T-helper 1 cell treated with Interleukin-12 subunit alpha and Interleukin-12 subunit beta and Interleukin-4 antibody, amounts not matched to agents 30 μg/mL and 1 μg/mL, for 36 hours (primary cell): ENCODE measurements around the gene ARHGAP28.

ENCODE experiments used
- H3K27ac Mint-ChIP-seq: one replicate; pipeline ENCODE4 v1.8.0; 2021; ENCODE audit warnings: mild to moderate bottlenecking, mixed read lengths
- H3K27me3 Mint-ChIP-seq: one replicate; pipeline ENCODE4 v1.8.0; 2021; ENCODE audit warnings: low read depth, mixed read lengths
- H3K36me3 Mint-ChIP-seq: one replicate; pipeline ENCODE4 v1.8.0; 2021; ENCODE audit warnings: low read depth, mixed read lengths
- H3K4me1 Mint-ChIP-seq: one replicate; pipeline ENCODE4 v1.8.0; 2021; ENCODE audit warnings: low read depth, mixed read lengths
- H3K4me3 Mint-ChIP-seq: one replicate; pipeline ENCODE4 v1.8.0; 2021; ENCODE audit warnings: mild to moderate bottlenecking, moderate library complexity, mixed read lengths
- H3K9me3 Mint-ChIP-seq: one replicate; pipeline ENCODE4 v1.8.0; 2021; ENCODE audit warnings: mixed read lengths

Gene ARHGAP28

DNA sequence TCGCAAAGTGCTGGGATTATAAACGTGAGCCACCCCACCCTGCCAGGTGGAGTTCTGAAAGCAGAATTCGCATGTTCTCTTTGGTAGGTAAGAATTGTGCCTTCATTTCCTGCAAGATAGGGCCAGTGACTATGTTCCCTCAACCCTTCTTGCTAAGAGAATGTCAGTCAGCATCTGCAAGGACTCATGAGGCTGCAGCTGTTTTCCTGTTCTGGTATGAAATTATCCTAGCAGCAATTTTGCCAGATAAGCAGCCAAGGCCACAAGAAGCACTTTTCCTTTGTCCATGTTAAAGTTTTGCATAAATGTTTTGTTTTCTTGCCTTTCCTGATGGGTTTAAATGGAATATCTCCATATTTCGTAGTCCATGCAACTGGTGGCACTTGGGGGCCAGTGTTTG, 6.8 kb upstream of the ARHGAP28 start:
- Mint-ChIP-seq H3K27ac (no peak overlapping the region), H3K4me3 (no peak overlapping the region), H3K4me1 (no peaks in the 10 kb centered on the region), H3K9me3 (no peaks in the 10 kb centered on the region), H3K27me3 (peaks cover 8% of the 10 kb centered on the region), H3K36me3 (no peaks in the 10 kb centered on the region)

DNA sequence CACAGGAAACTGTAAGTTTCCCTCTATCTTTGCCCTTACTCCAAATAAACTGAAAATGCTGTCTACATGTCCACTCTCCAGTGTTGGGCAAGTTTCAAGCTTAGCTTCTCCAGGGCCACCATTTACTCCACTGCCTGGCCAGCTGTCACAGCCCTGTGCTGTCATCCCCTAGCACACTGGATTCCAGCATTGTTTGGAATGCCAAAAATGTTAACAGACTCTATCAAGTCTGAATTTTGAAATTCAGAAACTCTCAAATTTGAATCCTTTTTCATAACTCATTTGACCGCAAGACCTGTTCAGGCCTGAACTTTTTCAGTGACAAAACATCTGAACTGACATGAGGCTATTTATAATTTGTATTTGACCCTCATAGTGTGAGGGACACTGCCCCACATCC, 5.2 kb upstream of the ARHGAP28 start:
- no peaks in the 10 kb centered on the region for H3K9me3 Mint-ChIP-seq
- no peaks in the 10 kb centered on the region for H3K36me3 Mint-ChIP-seq
- peaks cover 2% of the 10 kb centered on the region for H3K4me1 Mint-ChIP-seq
- no peak overlapping the region for H3K4me3 Mint-ChIP-seq
- H3K27ac Mint-ChIP-seq, result no peak overlapping the region
- H3K27me3 Mint-ChIP-seq, result peaks cover 21% of the 10 kb centered on the region

DNA sequence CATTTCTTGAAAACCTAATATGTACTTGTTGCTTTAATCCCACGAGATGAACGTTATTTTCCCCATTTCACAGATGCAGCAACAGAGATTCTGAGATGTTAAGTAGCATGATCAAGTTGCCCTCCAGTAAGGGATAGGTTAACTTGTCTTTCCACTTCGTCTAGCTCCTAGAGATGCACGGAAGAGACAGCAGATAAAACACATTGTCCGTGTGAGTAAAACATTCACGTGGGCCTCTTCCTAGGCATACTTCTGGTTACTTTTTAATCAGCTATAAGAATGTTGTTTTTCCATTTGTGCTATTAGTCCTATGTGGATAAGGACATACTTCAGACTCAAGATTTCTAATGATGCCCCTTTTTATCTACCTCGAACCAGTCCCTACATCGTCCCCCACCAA, 1.2 kb upstream of the ARHGAP28 start:
- Mint-ChIP-seq H3K27ac (no peak overlapping the region), H3K4me1 (peaks cover 2% of the 10 kb centered on the region), H3K27me3 (peaks cover 34% of the 10 kb centered on the region), H3K9me3 (no peaks in the 10 kb centered on the region), H3K4me3 (no peak overlapping the region), H3K36me3 (no peaks in the 10 kb centered on the region)

DNA sequence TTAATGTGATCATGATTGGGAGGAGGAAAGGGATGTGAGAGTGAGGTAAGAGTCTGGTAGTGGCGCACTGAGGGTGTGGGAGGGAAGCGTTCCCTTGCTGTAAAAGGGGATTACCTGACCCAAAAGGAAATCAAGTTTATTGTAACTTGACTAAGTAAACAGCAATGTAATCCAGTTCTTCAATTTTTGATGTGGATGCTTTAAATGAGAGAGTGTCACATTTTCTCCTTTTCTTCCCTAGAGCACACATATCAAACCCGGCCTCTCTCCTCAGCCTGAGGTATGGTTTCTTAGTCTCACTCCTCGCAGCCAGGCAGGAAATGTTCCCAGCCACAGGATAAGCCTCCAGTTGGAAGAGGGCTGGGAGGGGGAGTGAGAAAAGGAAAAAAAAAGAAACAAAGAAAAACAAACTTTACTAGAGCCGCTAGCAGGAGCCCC, 688 bp upstream of the ARHGAP28 start:
- Mint-ChIP-seq H3K27me3 (peaks cover 34% of the 10 kb centered on the region), H3K4me1 (peaks cover 2% of the 10 kb centered on the region), H3K27ac (no peak overlapping the region), H3K4me3 (peak overlapping the region; percentile 76), H3K36me3 (no peaks in the 10 kb centered on the region), H3K9me3 (no peaks in the 10 kb centered on the region)

DNA sequence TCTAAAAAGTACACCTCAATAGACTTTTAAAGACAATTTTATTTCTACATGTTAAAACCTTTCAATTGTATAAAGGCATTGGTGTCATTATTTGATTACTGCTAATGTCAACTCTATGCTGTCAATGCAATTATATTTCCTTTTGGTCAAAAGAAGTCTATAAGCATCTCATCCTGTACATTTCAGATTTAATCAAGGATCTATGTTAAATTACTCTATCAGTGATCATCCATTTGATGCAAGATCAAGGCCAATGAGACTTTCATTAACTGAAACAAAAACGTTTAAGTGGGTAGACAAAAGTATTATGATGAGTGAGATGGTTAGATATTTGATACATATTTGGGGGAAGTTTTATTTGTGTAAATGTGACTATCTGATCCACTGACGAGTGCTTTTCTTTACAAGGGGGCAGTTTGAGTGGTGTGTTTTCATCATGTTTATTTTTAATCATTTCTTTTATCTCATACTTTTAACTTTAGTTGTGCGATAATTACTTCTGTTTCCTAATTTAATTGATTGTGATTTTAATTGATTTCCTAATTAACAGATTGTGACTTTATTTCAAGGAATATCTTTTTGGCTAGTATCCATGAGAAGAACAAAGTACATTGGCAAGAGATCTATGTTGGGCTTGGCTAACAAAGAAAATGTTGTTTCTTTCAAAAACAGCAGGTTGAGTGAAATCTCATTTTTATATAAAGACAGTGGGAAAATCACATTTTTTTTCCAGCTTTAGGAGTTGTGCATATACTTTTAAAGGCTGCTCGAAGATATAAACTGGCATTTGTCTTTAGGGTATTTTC, 1.1 kb downstream of the ARHGAP28 start:
- Mint-ChIP-seq H3K27ac (no peak overlapping the region), H3K27me3 (peaks cover 34% of the 10 kb centered on the region), H3K4me1 (peaks cover 2% of the 10 kb centered on the region), H3K4me3 (no peak overlapping the region), H3K36me3 (no peaks in the 10 kb centered on the region), H3K9me3 (no peaks in the 10 kb centered on the region)

GRCh38 chr18:6731222-6731596, 1.7 kb downstream of the ARHGAP28 start:
- peaks cover 2% of the 10 kb centered on the region for H3K4me1 Mint-ChIP-seq
- H3K4me3 Mint-ChIP-seq, result no peak overlapping the region
- H3K27ac Mint-ChIP-seq, result no peak overlapping the region
- H3K9me3 Mint-ChIP-seq, result no peaks in the 10 kb centered on the region
- no peaks in the 10 kb centered on the region for H3K36me3 Mint-ChIP-seq
- peaks cover 34% of the 10 kb centered on the region for H3K27me3 Mint-ChIP-seq

DNA sequence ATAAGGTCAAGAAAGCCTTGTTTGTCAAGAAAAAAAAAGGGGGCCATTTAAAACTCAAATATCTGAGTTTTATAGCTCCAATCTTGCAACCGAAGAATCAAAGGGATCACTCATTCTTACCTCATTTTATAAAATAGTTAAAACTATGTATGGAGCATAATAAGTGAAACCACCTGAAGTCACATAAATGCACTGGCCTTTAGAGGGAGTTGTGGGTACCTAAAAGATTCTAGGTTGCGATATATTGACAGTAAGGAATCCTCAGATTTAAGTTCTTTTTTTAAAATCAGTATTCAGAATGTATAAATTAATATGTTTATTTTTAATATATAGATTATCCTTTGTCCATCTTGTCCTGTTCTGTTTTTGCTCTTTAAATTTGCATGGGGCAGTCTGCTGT, 3.4 kb downstream of the ARHGAP28 start:
- H3K27ac Mint-ChIP-seq, result no peak overlapping the region
- peaks cover 25% of the 10 kb centered on the region for H3K27me3 Mint-ChIP-seq
- H3K36me3 Mint-ChIP-seq, result no peaks in the 10 kb centered on the region
- H3K4me1 Mint-ChIP-seq, result peaks cover 2% of the 10 kb centered on the region
- H3K4me3 Mint-ChIP-seq, result no peak overlapping the region
- no peaks in the 10 kb centered on the region for H3K9me3 Mint-ChIP-seq

- Mint-ChIP-seq H3K27ac (no peak overlapping the region), H3K27me3 (peaks cover 18% of the 10 kb centered on the region), H3K4me1 (peaks cover 2% of the 10 kb centered on the region), H3K9me3 (no peaks in the 10 kb centered on the region), H3K36me3 (no peaks in the 10 kb centered on the region), H3K4me3 (no peak overlapping the region)
These were observed 4.2 kb downstream of the ARHGAP28 start for GRCh38 chr18:6733758-6734157.

GRCh38 chr18:6734726-6735430, 5.4 kb downstream of the ARHGAP28 start:
- Mint-ChIP-seq H3K4me1 (no peaks in the 10 kb centered on the region), H3K4me3 (no peak overlapping the region), H3K27me3 (peaks cover 11% of the 10 kb centered on the region), H3K36me3 (no peaks in the 10 kb centered on the region), H3K27ac (no peak overlapping the region), H3K9me3 (no peaks in the 10 kb centered on the region)

- Mint-ChIP-seq H3K9me3 (no peaks in the 10 kb centered on the region), H3K36me3 (no peaks in the 10 kb centered on the region), H3K27me3 (no peaks in the 10 kb centered on the region), H3K4me1 (no peaks in the 10 kb centered on the region), H3K27ac (no peak overlapping the region), H3K4me3 (no peak overlapping the region)
These were observed 8.3 kb downstream of the ARHGAP28 start for GRCh38 chr18:6737833-6738232.

- no peak overlapping the region for H3K4me3 Mint-ChIP-seq
- no peak overlapping the region for H3K27ac Mint-ChIP-seq
- no peaks in the 10 kb centered on the region for H3K4me1 Mint-ChIP-seq
- H3K9me3 Mint-ChIP-seq, result no peaks in the 10 kb centered on the region
- no peaks in the 10 kb centered on the region for H3K27me3 Mint-ChIP-seq
- no peaks in the 10 kb centered on the region for H3K36me3 Mint-ChIP-seq
These were observed 9.1 kb downstream of the ARHGAP28 start for GRCh38 chr18:6738622-6739021.

GRCh38 chr18:6741232-6741663, 11.7 kb downstream of the ARHGAP28 start:
- Mint-ChIP-seq H3K36me3 (no peaks in the 10 kb centered on the region), H3K27me3 (no peaks in the 10 kb centered on the region), H3K9me3 (no peaks in the 10 kb centered on the region), H3K4me3 (no peak overlapping the region), H3K4me1 (no peaks in the 10 kb centered on the region), H3K27ac (no peak overlapping the region)

- Mint-ChIP-seq H3K36me3 (no peaks in the 10 kb centered on the region), H3K27me3 (no peaks in the 10 kb centered on the region), H3K9me3 (no peaks in the 10 kb centered on the region), H3K27ac (no peak overlapping the region), H3K4me3 (no peak overlapping the region), H3K4me1 (no peaks in the 10 kb centered on the region)
These were observed 12.3 kb downstream of the ARHGAP28 start for GRCh38 chr18:6741786-6742185.

GRCh38 chr18:6743999-6744398, 14.5 kb downstream of the ARHGAP28 start:
- Mint-ChIP-seq H3K4me1 (no peaks in the 10 kb centered on the region), H3K4me3 (no peak overlapping the region), H3K36me3 (no peaks in the 10 kb centered on the region), H3K9me3 (no peaks in the 10 kb centered on the region), H3K27ac (no peak overlapping the region), H3K27me3 (no peaks in the 10 kb centered on the region)

GRCh38 chr18:6744816-6745455, 15.4 kb downstream of the ARHGAP28 start:
- Mint-ChIP-seq H3K36me3 (no peaks in the 10 kb centered on the region), H3K27me3 (no peaks in the 10 kb centered on the region), H3K9me3 (no peaks in the 10 kb centered on the region), H3K4me1 (no peaks in the 10 kb centered on the region), H3K27ac (no peak overlapping the region), H3K4me3 (no peak overlapping the region)
